ENCODE data around the gene ACVR1. TPM values are rescaled to one million over a fixed set of nuclear protein-coding genes. Genes with fewer than 3 reads are reported as not detected.

Gene ACVR1
- total and polyA plus RNA-seq, 9 of the 15 experiments (the other 6 are each of a cell fraction or from before 2014, with no cell fraction given) = 3.8 to 14.3 (median 6.9) TPM

DNA sequence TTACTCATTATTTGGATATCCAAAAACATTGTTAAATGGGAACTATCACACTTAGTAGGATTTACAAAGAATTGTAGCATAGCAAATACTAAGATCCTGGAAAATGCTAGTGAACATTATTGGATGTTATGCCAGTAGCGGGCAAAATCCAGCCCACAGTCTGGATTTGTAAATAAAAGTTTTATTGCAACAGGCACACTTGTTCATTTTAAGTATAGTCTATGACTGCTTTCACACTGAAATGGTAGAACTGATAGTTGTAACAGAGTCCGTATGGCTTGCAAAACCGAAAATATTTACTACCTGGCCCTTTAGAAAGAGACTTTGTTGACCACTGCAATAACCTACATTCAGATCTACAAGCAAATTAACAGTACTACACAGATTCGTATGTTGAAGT is 53.6 kb downstream of the ACVR1 start:
- Histone ChIP-seq H3K4me2 (ENCODE audit: insufficient read depth, low read length) (no peak overlapping the region), H3K4me1 (replicated peaks in 1 of 2; ENCODE audit: control insufficient read depth in 2 of 2, insufficient read depth in 2 of 2, low read length in 2 of 2) (no peaks in the 10 kb centered on the region), H3K9me3 (replicated peaks; ENCODE audit: control insufficient read depth, insufficient read depth, low read depth, low read length) (no peaks in the 10 kb centered on the region), H3K36me3 (ENCODE audit: control insufficient read depth, insufficient read depth, low read length) (peaks cover 6% of the 10 kb centered on the region; the same call in 1 of the 3 replicates), H3K27ac (ENCODE audit: extremely low read depth, low read depth, low read length) (no peak overlapping the region), H3K9me1 (ENCODE audit: control insufficient read depth, insufficient read depth, low read length) (no peaks in the 10 kb centered on the region), H3K9ac (ENCODE audit: insufficient read depth in 1 of 2, low read depth in 2 of 2, low read length in 2 of 2) (no peak overlapping the region), H3K27me3 (ENCODE audit: control insufficient read depth in 2 of 2, insufficient read depth in 2 of 2, low read length in 2 of 2) (no peaks in the 10 kb centered on the region), H2AFZ (ENCODE audit: low read depth, low read length) (no peak overlapping the region), H3K4me3 (no peak overlapping the region), H4K20me1 (replicated peaks; ENCODE audit: control insufficient read depth, insufficient read depth, low read length) (no peaks in the 10 kb centered on the region), H3K79me2 (ENCODE audit: control insufficient read depth, insufficient read depth, low read length) (no peaks in the 10 kb centered on the region)
- DNase-seq (ENCODE audit: extremely low read depth in 1 of 4, low spot score in 3 of 4) (no peak), FAIRE-seq (no peak), ATAC-seq (no peak)
- CTCF ChIA-PET (ENCODE audit: low intra/inter-chr PET ratio) = no interaction called here
- intact Hi-C loops (cut with micrococcal nuclease) = no loop called here
- in situ Hi-C loops (cut with MboI) = no loop called here
- POLR2A ChIA-PET = interaction anchor here (1.3 kb wide), 1 partner anchor 52 kb away, joined by 3 read pairs; no protein-coding TSS in a partner anchor
- no TSS peak for BruUV-seq (replicated peaks)
- 63% methylated on average over 4 of the region's 4 CpGs for WGBS (ENCODE audit: insufficient coverage, low coverage, missing lambda C conversion rate)
- TF ChIP-seq ZBTB40 (IDR thresholded peaks at IDR 0.05) = no peak
- no peak for TF ChIP-seq ZBTB40 (CRISPR knock-in tag; IDR thresholded peaks at IDR 0.05)
- no peak for TF ChIP-seq MTA1 (IDR thresholded peaks at IDR 0.05; ENCODE audit: borderline replicate concordance)
- TF ChIP-seq HMG20B (CRISPR knock-in tag; IDR thresholded peaks at IDR 0.05) = no peak
- TF ChIP-seq U2AF2 (optimal IDR thresholded peaks at IDR 0.05; ENCODE audit: low read depth, low read length) = no peak
- TF ChIP-seq HNRNPK (IDR thresholded peaks at IDR 0.05; ENCODE audit: low read depth, low read length, poor library complexity, severe bottlenecking) = no peak
- no peak for TF ChIP-seq KDM1A (IDR thresholded peaks at IDR 0.05)
- TF ChIP-seq ZBTB8A (IDR thresholded peaks at IDR 0.05; ENCODE audit: partially characterized antibody) = no peak
- no peak for TF ChIP-seq TAF9B (IDR thresholded peaks at IDR 0.05; ENCODE audit: partially characterized antibody)
- TF ChIP-seq ZSCAN32 (CRISPR knock-in tag; IDR thresholded peaks at IDR 0.05) = no peak
- no peak for TF ChIP-seq HMBOX1 (IDR thresholded peaks at IDR 0.05)
- TF ChIP-seq PRPF4 (IDR thresholded peaks at IDR 0.05; ENCODE audit: insufficient read depth, low read depth, low read length, poor library complexity, severe bottlenecking) = no peak
- no peak for TF ChIP-seq POLR2A (conservative IDR thresholded peaks at IDR 0.05)
- no peak for TF ChIP-seq ZNF175 (CRISPR knock-in tag; IDR thresholded peaks at IDR 0.05; ENCODE audit: low read depth)
- no peak for TF ChIP-seq SIN3A (IDR thresholded peaks at IDR 0.05; ENCODE audit: borderline replicate concordance in 2 of 2, control insufficient read depth in 1 of 2, low read depth in 2 of 2, low read length in 2 of 2)

Data from K562 (cell line).